Activated B cell treated with CpG ODN at 0.5 μM for 24 hours (primary cell): Measurements from ENCODE around the gene CHCHD6. TPM values are rescaled to one million over a fixed set of nuclear protein-coding genes. Genes with fewer than 3 reads are reported as not detected.

ENCODE experiments used
- ATAC-seq: fragments of 200-7000 bp; cut with Tn5 transposase; one replicate; pipeline ENCODE4 v1.10.0; 2021; ENCODE audit warnings: low read depth, mild to moderate bottlenecking, moderate library complexity
- CTCF ChIA-PET: fragments of 350-600 bp; sonication (Branson Sonifier 250); formaldehyde crosslinking; loops from one replicate; lab custom pipeline; 2021; ENCODE audit warnings: antibody characterized with exemption; lab: Charles Lee
- POLR2A ChIA-PET: fragments of 350-600 bp; sonication (Branson Sonifier 250); formaldehyde crosslinking; loops from one replicate; lab custom pipeline; 2021; ENCODE audit warnings: antibody characterized with exemption; lab: Charles Lee
- DNase-seq: peaks from one replicate; pipeline ENCODE4 v3.0.0; 2022
- H3K27ac Mint-ChIP-seq: one replicate; pipeline ENCODE4 v1.8.0; 2020; ENCODE audit warnings: mixed read lengths
- H3K27me3 Mint-ChIP-seq: one replicate; pipeline ENCODE4 v1.8.0; 2021; ENCODE audit warnings: mixed read lengths
- H3K36me3 Mint-ChIP-seq: one replicate; pipeline ENCODE4 v1.8.0; 2021; ENCODE audit warnings: low read depth, mixed read lengths
- H3K4me1 Mint-ChIP-seq: one replicate; pipeline ENCODE4 v1.8.0; 2021; ENCODE audit warnings: mixed read lengths
- H3K4me3 Mint-ChIP-seq: one replicate; pipeline ENCODE4 v1.8.0; 2020; ENCODE audit warnings: mild to moderate bottlenecking, mixed read lengths
- H3K9me3 Mint-ChIP-seq: one replicate; pipeline ENCODE4 v1.8.0; 2020; ENCODE audit warnings: mixed read lengths
- intact Hi-C: fragments of 100-400 bp; cut with micrococcal nuclease; formaldehyde crosslinking; loops from one replicate; pipeline ENCODE4 v1.15.1; 2024
- total RNA-seq: library from RNA; stranded (reverse); gene quantifications from 2 replicates; pipeline ENCODE4 v1.2.3, GENCODE V29; 2022
- TF ChIP-seq, protein P1 (sequence below): fragments of 200-600 bp; IDR thresholded peaks from one replicate; pipeline ENCODE4 v1.8.0; 2022; ENCODE audit warnings: antibody characterized with exemption, mild to moderate bottlenecking

Gene CHCHD6
- total RNA-seq, 1 donor from 2014 or later = 10.0 TPM

DNA sequence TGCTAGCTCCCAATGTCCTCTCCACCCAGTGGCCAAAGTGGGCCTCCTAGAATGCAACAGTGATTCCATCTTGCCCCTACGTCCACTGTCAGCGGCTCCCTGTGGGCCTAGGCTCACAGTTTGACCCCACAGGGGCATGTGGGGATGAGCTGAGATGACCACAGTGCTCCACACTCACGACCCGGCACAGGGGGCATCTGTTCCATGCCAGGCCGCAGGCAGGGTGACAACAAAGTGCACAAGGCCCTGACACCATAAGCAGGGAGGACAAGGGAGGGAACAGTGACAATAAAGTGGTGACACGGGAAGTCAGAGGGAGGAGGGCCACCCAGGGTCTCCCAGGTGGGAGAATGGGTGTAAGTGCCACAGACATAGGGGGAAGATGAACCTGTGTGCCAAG lies 273.8 kb downstream of the CHCHD6 start:
- ChIA-PET CTCF (no interaction called here), POLR2A (interaction anchor here (0.6 kb wide), 1 partner anchor 294 kb away, joined by 3 read pairs; no protein-coding TSS in a partner anchor)
- DNase-seq (no peak), ATAC-seq (no peak)
- Mint-ChIP-seq H3K27ac (no peak overlapping the region), H3K4me3 (no peak overlapping the region), H3K27me3 (peaks cover 8% of the 10 kb centered on the region), H3K9me3 (peaks cover 13% of the 10 kb centered on the region), H3K36me3 (peaks cover 5% of the 10 kb centered on the region), H3K4me1 (peaks cover 27% of the 10 kb centered on the region)
- TF ChIP-seq, protein P1, sequence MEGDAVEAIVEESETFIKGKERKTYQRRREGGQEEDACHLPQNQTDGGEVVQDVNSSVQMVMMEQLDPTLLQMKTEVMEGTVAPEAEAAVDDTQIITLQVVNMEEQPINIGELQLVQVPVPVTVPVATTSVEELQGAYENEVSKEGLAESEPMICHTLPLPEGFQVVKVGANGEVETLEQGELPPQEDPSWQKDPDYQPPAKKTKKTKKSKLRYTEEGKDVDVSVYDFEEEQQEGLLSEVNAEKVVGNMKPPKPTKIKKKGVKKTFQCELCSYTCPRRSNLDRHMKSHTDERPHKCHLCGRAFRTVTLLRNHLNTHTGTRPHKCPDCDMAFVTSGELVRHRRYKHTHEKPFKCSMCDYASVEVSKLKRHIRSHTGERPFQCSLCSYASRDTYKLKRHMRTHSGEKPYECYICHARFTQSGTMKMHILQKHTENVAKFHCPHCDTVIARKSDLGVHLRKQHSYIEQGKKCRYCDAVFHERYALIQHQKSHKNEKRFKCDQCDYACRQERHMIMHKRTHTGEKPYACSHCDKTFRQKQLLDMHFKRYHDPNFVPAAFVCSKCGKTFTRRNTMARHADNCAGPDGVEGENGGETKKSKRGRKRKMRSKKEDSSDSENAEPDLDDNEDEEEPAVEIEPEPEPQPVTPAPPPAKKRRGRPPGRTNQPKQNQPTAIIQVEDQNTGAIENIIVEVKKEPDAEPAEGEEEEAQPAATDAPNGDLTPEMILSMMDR = no peak
- intact Hi-C loops = no loop called here

DNA sequence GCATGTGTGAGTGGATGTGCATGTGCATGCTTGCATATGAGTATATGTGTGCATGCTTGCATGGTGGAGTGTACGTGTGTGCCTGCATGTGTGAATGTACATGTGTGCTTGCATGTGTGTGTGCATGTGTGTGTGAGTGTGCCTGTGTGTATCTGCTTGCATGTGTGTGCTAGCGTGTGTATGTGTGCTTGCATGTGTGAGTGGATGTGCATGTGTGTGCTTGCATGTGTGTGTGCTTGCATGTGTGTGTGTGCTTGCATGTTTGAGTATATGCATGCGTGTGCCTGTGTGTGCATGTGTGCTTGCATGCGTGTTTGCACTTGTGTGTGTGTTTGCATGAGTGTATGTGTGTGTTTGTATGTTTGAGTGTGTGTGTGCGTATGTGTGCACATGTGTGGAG lies 274.3 kb downstream of the CHCHD6 start:
- TF ChIP-seq, protein P1 = no peak
- peaks cover 5% of the 10 kb centered on the region for H3K36me3 Mint-ChIP-seq
- no peak overlapping the region for H3K27ac Mint-ChIP-seq
- no peak overlapping the region for H3K4me3 Mint-ChIP-seq
- DNase-seq (no peak), ATAC-seq (no peak)
- peaks cover 27% of the 10 kb centered on the region for H3K4me1 Mint-ChIP-seq
- POLR2A ChIA-PET = no interaction called here
- H3K27me3 Mint-ChIP-seq = peaks cover 8% of the 10 kb centered on the region
- CTCF ChIA-PET = interaction anchor here (1.1 kb wide), 1 partner anchor 8 kb away, joined by 3 read pairs; no protein-coding TSS in a partner anchor
- H3K9me3 Mint-ChIP-seq = peaks cover 13% of the 10 kb centered on the region
- intact Hi-C loops = no loop called here

DNA sequence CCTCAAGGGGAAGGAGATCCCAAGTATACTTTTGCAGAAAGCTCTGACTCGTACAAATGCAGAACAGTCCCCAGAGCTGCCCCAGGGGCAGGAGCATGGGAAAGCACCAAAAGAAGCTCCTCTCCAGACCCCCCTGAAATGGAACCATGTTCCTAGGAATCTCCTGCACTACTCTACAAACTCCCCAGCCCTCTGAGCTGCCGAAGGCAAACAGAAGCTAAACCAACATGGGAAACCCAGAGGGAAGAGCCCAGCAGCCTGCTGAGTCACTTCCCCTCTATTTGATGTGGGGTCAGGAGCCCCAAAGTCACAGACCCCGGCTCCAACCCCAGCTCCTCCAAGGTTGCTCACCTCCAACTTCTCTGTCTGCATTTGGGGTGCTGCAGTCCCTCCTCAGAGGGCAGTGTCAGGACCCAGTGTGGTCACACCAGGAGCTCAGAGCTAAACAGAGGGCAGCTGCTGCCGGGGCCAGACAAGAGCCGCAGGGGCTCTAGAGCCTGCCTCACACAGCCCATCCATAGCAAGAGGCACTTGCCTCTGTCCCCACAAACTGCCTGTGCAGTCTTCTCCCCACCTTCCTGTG lies 275.1 kb downstream of the CHCHD6 start:
- H3K4me3 Mint-ChIP-seq = no peak overlapping the region
- H3K4me1 Mint-ChIP-seq = peaks cover 27% of the 10 kb centered on the region
- CTCF ChIA-PET = interaction anchor here (1.1 kb wide), 1 partner anchor 8 kb away, joined by 3 read pairs; no protein-coding TSS in a partner anchor
- peaks cover 7% of the 10 kb centered on the region for H3K27me3 Mint-ChIP-seq
- DNase-seq (no peak), ATAC-seq (no peak)
- peaks cover 12% of the 10 kb centered on the region for H3K9me3 Mint-ChIP-seq
- no peak overlapping the region for H3K27ac Mint-ChIP-seq
- peaks cover 5% of the 10 kb centered on the region for H3K36me3 Mint-ChIP-seq
- TF ChIP-seq, protein P1 = no peak
- intact Hi-C loops = no loop called here
- POLR2A ChIA-PET = interaction anchor here (4.3 kb wide), 1 partner anchor 24 kb away, joined by 52 read pairs; no protein-coding TSS in a partner anchor

DNA sequence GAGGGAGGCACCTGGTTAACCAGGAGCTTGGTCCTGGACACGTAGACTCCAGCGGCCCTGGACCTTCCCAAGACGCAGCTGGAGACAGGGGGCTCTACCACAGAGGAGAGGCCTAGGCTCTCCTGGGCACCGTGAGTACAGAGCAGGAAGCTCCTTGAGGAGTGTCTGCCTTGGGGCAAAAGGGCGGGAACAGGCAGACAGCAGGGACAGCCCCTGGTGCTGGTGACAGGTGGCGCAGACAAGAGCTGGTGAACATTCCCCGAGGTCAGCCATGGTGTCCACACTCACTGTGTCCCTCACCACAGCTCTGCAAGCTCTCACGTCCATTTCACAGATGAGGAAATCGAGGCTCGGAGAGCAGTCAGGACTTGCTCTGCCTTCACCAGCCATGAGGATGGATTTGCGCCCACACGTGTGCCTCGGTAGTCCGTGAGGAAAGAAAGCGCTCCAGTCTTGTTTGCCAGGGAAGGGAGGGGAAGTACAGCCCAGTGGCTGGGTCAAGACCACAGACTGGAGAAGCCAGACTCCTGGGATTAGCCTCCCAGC lies 276.3 kb downstream of the CHCHD6 start:
- POLR2A ChIA-PET = interaction anchor here (0.5 to 4.3 kb wide), 5 partner anchors 8 to 68 kb away, joined by 5 to 52 read pairs (median 25); no protein-coding TSS in a partner anchor

More for the DNA sequence above, 276.3 kb downstream of the CHCHD6 start:
- peaks cover 1% of the 10 kb centered on the region for H3K36me3 Mint-ChIP-seq
- H3K4me3 Mint-ChIP-seq = no peak overlapping the region
- H3K4me1 Mint-ChIP-seq = peaks cover 29% of the 10 kb centered on the region
- CTCF ChIA-PET = interaction anchor here (2.9 kb wide), 1 partner anchor 69 kb away, joined by 10 read pairs; no protein-coding TSS in a partner anchor
- ATAC-seq = no peak
- H3K27me3 Mint-ChIP-seq = peaks cover 4% of the 10 kb centered on the region
- no peak overlapping the region for H3K27ac Mint-ChIP-seq
- TF ChIP-seq, protein P1 = no peak
- no peak for DNase-seq
- peaks cover 1% of the 10 kb centered on the region for H3K9me3 Mint-ChIP-seq
- intact Hi-C loops = loop anchor here (5.0 kb wide), 3 partner anchors 623 to 1097 kb away; partner anchors contain the start of gene KLF15
